ENCODE results near the gene OSBP2. TPM values are rescaled to one million over a fixed set of nuclear protein-coding genes. Genes with fewer than 3 reads are reported as not detected.

Gene OSBP2
- total RNA-seq, 4 donors from 2014 or later: 3.3 to 7.7 (median 4.6) TPM; not detected in 1

GRCh38 chr22:30847583-30847982, 152.9 kb downstream of the OSBP2 start:
- no peaks in the 10 kb centered on the region for H3K27me3 ChIP-seq
- no peak overlapping the region for H3K27ac ChIP-seq
- intact Hi-C loops (cut with DNase I; ENCODE audit: low total_unique reads): no loop called here
- H3K4me3 ChIP-seq: no peak overlapping the region
- H3K4me1 ChIP-seq: no peaks in the 10 kb centered on the region
- TF ChIP-seq CTCF (IDR thresholded peaks at IDR 0.05) (no peak), POLR2A (IDR thresholded peaks at IDR 0.05) (no peak)
- peaks cover 0 to 7% of the 10 kb centered on the region in 2 donors for H3K9me3 ChIP-seq
- no peak for DNase-seq
- no peaks in the 10 kb centered on the region for H3K36me3 ChIP-seq

GRCh38 chr22:30855266-30855665, 160.6 kb downstream of the OSBP2 start:
- DNase-seq: no peak
- no peaks in the 10 kb centered on the region for H3K36me3 ChIP-seq
- intact Hi-C loops (cut with DNase I; ENCODE audit: low total_unique reads): no loop called here
- no peaks in the 10 kb centered on the region for H3K4me1 ChIP-seq
- H3K4me3 ChIP-seq: no peak overlapping the region
- no peaks in the 10 kb centered on the region for H3K27me3 ChIP-seq
- H3K9me3 ChIP-seq: no peaks in the 10 kb centered on the region
- TF ChIP-seq CTCF (IDR thresholded peaks at IDR 0.05): no peak
- no peak for TF ChIP-seq POLR2A (IDR thresholded peaks at IDR 0.05)
- no peak overlapping the region for H3K27ac ChIP-seq

GRCh38 chr22:30855677-30856518, 161.2 kb downstream of the OSBP2 start:
- intact Hi-C loops (cut with DNase I; ENCODE audit: low total_unique reads): no loop called here
- no peak overlapping the region for H3K4me3 ChIP-seq
- no peak for DNase-seq
- no peak overlapping the region for H3K27ac ChIP-seq
- TF ChIP-seq POLR2A (IDR thresholded peaks at IDR 0.05): no peak
- TF ChIP-seq CTCF (IDR thresholded peaks at IDR 0.05): no peak
- no peaks in the 10 kb centered on the region for H3K9me3 ChIP-seq
- no peaks in the 10 kb centered on the region for H3K36me3 ChIP-seq
- no peaks in the 10 kb centered on the region for H3K27me3 ChIP-seq
- H3K4me1 ChIP-seq: no peaks in the 10 kb centered on the region

- H3K4me3 ChIP-seq: no peak overlapping the region
- no peaks in the 10 kb centered on the region for H3K4me1 ChIP-seq
- DNase-seq: no peak
- H3K9me3 ChIP-seq: no peaks in the 10 kb centered on the region
- intact Hi-C loops (cut with DNase I; ENCODE audit: low total_unique reads): no loop called here
- H3K36me3 ChIP-seq: no peaks in the 10 kb centered on the region
- TF ChIP-seq CTCF (IDR thresholded peaks at IDR 0.05) (no peak), POLR2A (IDR thresholded peaks at IDR 0.05) (no peak)
- no peak overlapping the region for H3K27ac ChIP-seq
- no peaks in the 10 kb centered on the region for H3K27me3 ChIP-seq
These were observed 162.2 kb downstream of the OSBP2 start for GRCh38 chr22:30856741-30857502.

- Histone ChIP-seq H3K27ac (no peak overlapping the region), H3K36me3 (no peaks in the 10 kb centered on the region), H3K4me1 (no peaks in the 10 kb centered on the region), H3K9me3 (no peaks in the 10 kb centered on the region), H3K27me3 (no peaks in the 10 kb centered on the region), H3K4me3 (no peak overlapping the region)
- intact Hi-C loops (cut with DNase I; ENCODE audit: low total_unique reads): no loop called here
- no peak for DNase-seq
- no peak for TF ChIP-seq POLR2A (IDR thresholded peaks at IDR 0.05)
These were observed 163.1 kb downstream of the OSBP2 start for GRCh38 chr22:30857791-30858190.
